Astrocyte of the cerebellum (primary cell): ENCODE data around the gene RTTN.

Source experiments
- DNase-seq: peaks from one replicate; pipeline ENCODE4 v3.0.0-alpha.2; 2011; ENCODE audit warnings: low read depth
- H3K4me3 ChIP-seq: 2 replicates; pipeline ENCODE4 v1.5.1; 2011; ENCODE audit warnings: mild to moderate bottlenecking, low read depth, low read length, moderate library complexity
- in situ Hi-C: cut with HindIII; loops from 2 replicates; pipeline ENCODE4 v1.10.0; 2017; ENCODE audit warnings: low sequenced_read_pairs
- TF ChIP-seq, protein P1 (sequence below): IDR thresholded peaks from 2 replicates; pipeline ENCODE4 v1.5.1; 2012; ENCODE audit warnings: low read length, low read depth, moderate library complexity, mild to moderate bottlenecking; ENCODE audit errors: missing control alignments

RTTN gene

GRCh38 chr18:70235478-70235877 lies 30.0 kb upstream of the RTTN start:
- H3K4me3 ChIP-seq, result no peak overlapping the region
- in situ Hi-C loops, result no loop called here
- no peak for DNase-seq
- TF ChIP-seq, protein P1, sequence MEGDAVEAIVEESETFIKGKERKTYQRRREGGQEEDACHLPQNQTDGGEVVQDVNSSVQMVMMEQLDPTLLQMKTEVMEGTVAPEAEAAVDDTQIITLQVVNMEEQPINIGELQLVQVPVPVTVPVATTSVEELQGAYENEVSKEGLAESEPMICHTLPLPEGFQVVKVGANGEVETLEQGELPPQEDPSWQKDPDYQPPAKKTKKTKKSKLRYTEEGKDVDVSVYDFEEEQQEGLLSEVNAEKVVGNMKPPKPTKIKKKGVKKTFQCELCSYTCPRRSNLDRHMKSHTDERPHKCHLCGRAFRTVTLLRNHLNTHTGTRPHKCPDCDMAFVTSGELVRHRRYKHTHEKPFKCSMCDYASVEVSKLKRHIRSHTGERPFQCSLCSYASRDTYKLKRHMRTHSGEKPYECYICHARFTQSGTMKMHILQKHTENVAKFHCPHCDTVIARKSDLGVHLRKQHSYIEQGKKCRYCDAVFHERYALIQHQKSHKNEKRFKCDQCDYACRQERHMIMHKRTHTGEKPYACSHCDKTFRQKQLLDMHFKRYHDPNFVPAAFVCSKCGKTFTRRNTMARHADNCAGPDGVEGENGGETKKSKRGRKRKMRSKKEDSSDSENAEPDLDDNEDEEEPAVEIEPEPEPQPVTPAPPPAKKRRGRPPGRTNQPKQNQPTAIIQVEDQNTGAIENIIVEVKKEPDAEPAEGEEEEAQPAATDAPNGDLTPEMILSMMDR, result no peak

- in situ Hi-C loops, result no loop called here
- no peak overlapping the region for H3K4me3 ChIP-seq
- TF ChIP-seq, protein P1, result no peak
- no peak for DNase-seq
These were observed 29.4 kb upstream of the RTTN start for GRCh38 chr18:70234667-70235459.

- in situ Hi-C loops, result no loop called here
- no peak overlapping the region for H3K4me3 ChIP-seq
These were observed 28.5 kb upstream of the RTTN start for GRCh38 chr18:70233974-70234373.

GRCh38 chr18:70232261-70232660 lies 26.8 kb upstream of the RTTN start:
- in situ Hi-C loops, result no loop called here
- no peak for DNase-seq
- H3K4me3 ChIP-seq, result no peak overlapping the region
- TF ChIP-seq, protein P1, result no peak

More at GRCh38 chr18:70233974-70234373, 28.5 kb upstream of the RTTN start:
- DNase-seq, result no peak
- TF ChIP-seq, protein P1, result no peak

DNA sequence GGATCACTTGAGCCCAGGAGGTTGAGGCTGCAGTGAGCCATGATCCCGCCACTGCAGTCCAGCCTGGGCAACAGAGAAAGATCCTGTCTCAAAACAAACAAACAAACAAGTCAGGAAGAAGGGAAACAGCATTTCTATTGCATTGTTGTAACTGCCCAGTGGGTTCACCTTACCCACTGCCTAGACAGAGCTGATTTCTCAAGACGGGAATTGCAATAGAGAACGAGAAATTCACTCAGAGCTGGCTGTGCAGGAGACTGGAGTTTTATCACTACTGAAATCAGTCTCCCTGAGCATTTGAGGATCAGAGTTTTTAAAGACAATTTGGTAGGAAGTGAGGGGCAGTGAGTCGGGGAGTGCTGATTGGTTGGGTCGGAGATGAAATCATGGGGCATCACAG lies 24.2 kb upstream of the RTTN start:
- no peak for DNase-seq
- TF ChIP-seq, protein P1, result no peak
- H3K4me3 ChIP-seq, result no peak overlapping the region
- in situ Hi-C loops, result no loop called here

GRCh38 chr18:70228536-70228935 lies 23.0 kb upstream of the RTTN start:
- no peak for DNase-seq
- in situ Hi-C loops, result no loop called here
- TF ChIP-seq, protein P1, result no peak
- H3K4me3 ChIP-seq, result no peak overlapping the region
